Neural progenitor cell (in vitro differentiated cells): ENCODE data around the gene TLE7. TPM values are rescaled to one million over a fixed set of nuclear protein-coding genes. Genes with fewer than 3 reads are reported as not detected.

Source experiments
- DNase-seq: peaks from one replicate; pipeline ENCODE4 v3.0.0-alpha.2; 2016; ENCODE audit warnings: low spot score
- H2AFZ ChIP-seq: fragments of 200-600 bp; sonication (generic); replicated peaks from 2 replicates; pipeline ENCODE4 v1.6.1; 2016; ENCODE audit warnings: antibody characterized with exemption
- H3F3A ChIP-seq: fragments of 200-600 bp; sonication (generic); 2 replicates; pipeline ENCODE4 v1.6.1; 2016; ENCODE audit warnings: antibody characterized with exemption, low read depth
- H3K27ac ChIP-seq: fragments of 200-600 bp; sonication (generic); 2 replicates; pipeline ENCODE4 v1.5.1; 2016; ENCODE audit warnings: mild to moderate bottlenecking
- H3K27me3 ChIP-seq: fragments of 200-600 bp; sonication (generic); 2 replicates; pipeline ENCODE4 v1.6.1; 2016; ENCODE audit warnings: mild to moderate bottlenecking, moderate library complexity
- H3K36me3 ChIP-seq: fragments of 200-600 bp; sonication (generic); 2 replicates; pipeline ENCODE4 v1.5.1; 2016
- H3K4me1 ChIP-seq: fragments of 200-600 bp; sonication (generic); 2 replicates; pipeline ENCODE4 v1.6.1; 2016; ENCODE audit warnings: mixed run types
- H3K4me2 ChIP-seq: fragments of 200-600 bp; sonication (generic); 2 replicates; pipeline ENCODE4 v1.6.1; 2016
- H3K4me3 ChIP-seq: fragments of 200-600 bp; sonication (generic); 2 replicates; pipeline ENCODE4 v1.5.1; 2016
- H3K79me2 ChIP-seq: fragments of 200-600 bp; sonication (generic); 2 replicates; pipeline ENCODE4 v1.6.1; 2016; ENCODE audit warnings: low read depth
- H3K9ac ChIP-seq: fragments of 200-600 bp; sonication (generic); 2 replicates; pipeline ENCODE4 v1.6.1; 2016
- H3K9me3 ChIP-seq: fragments of 200-600 bp; sonication (generic); 2 replicates; pipeline ENCODE4 v1.5.1; 2016; ENCODE audit warnings: low read depth
- H4K20me1 ChIP-seq: fragments of 200-600 bp; sonication (generic); 2 replicates; pipeline ENCODE4 v1.6.1; 2016; ENCODE audit warnings: low read depth
- H3K27ac Mint-ChIP-seq: 3 replicates; pipeline ENCODE4 v1.8.0; 2021; ENCODE audit warnings: mixed read lengths
- H3K27me3 Mint-ChIP-seq: 2 replicates; pipeline ENCODE4 v1.8.0; 2022; ENCODE audit warnings: low read depth, mild to moderate bottlenecking, inconsistent platforms, moderate library complexity, mixed read lengths; ENCODE audit not compliant: insufficient read depth
- H3K36me3 Mint-ChIP-seq: 3 replicates; pipeline ENCODE4 v1.8.0; 2021; ENCODE audit warnings: mixed read lengths
- H3K4me1 Mint-ChIP-seq: 3 replicates; pipeline ENCODE4 v1.8.0; 2021; ENCODE audit warnings: mixed read lengths
- H3K4me3 Mint-ChIP-seq: 3 replicates; pipeline ENCODE4 v1.8.0; 2021; ENCODE audit warnings: mild to moderate bottlenecking, moderate library complexity, mixed read lengths
- H3K9me3 Mint-ChIP-seq: 3 replicates; pipeline ENCODE4 v1.8.0; 2020; ENCODE audit warnings: mixed read lengths
- CTCF ChIP-seq: fragments of 200-600 bp; sonication (generic); IDR thresholded peaks from 2 replicates; pipeline ENCODE4 v1.5.1; 2017; ENCODE audit warnings: antibody characterized with exemption, mild to moderate bottlenecking
- EZH2 ChIP-seq: fragments of 200-600 bp; sonication (generic); IDR thresholded peaks from 2 replicates; pipeline ENCODE4 v1.6.1; 2017; ENCODE audit warnings: antibody characterized with exemption, mild to moderate bottlenecking, moderate library complexity
- EZH2phosphoT487 ChIP-seq: fragments of 200-600 bp; sonication (generic); IDR thresholded peaks from 2 replicates; pipeline ENCODE4 v1.6.1; 2017; ENCODE audit warnings: antibody characterized with exemption
- total RNA-seq: library from RNA; depleted of rRNA; stranded (reverse); fragments of >200 nt; gene quantifications from 2 replicates; pipeline ENCODE4 v1.2.3, GENCODE V29; 2015; ENCODE audit warnings: low replicate concordance

Gene TLE7
- total RNA-seq, 1 donor from 2014 or later: not detected

GRCh38 chr16:71431991-71432390 lies 9.9 kb downstream of the TLE7 start:
- H3K9me3 Mint-ChIP-seq: peaks cover 3% of the 10 kb centered on the region

GRCh38 chr16:71431176-71431575 lies 10.7 kb downstream of the TLE7 start:
- H3K9me3 ChIP-seq: no peaks in the 10 kb centered on the region
- peaks cover 28% of the 10 kb centered on the region for H3K27me3 ChIP-seq
- Mint-ChIP-seq H3K9me3 (peaks cover 8% of the 10 kb centered on the region), H3K27ac (no peak overlapping the region), H3K4me3 (no peak overlapping the region), H3K36me3 (peaks cover 2% of the 10 kb centered on the region), H3K4me1 (peaks cover 8% of the 10 kb centered on the region), H3K27me3 (peaks cover 10% of the 10 kb centered on the region)
- TF ChIP-seq EZH2phosphoT487 (no peak), CTCF (no peak), EZH2 (no peak)
- peaks cover 11% of the 10 kb centered on the region for H3F3A ChIP-seq
- no peaks in the 10 kb centered on the region for H3K36me3 ChIP-seq
- no peak overlapping the region for H3K9ac ChIP-seq
- H3K4me3 ChIP-seq: no peak overlapping the region
- no peaks in the 10 kb centered on the region for H3K79me2 ChIP-seq
- H2AFZ ChIP-seq: no peak overlapping the region
- H4K20me1 ChIP-seq: peaks cover 6% of the 10 kb centered on the region
- no peak for DNase-seq
- no peak overlapping the region for H3K27ac ChIP-seq
- H3K4me1 ChIP-seq: no peaks in the 10 kb centered on the region
- no peak overlapping the region for H3K4me2 ChIP-seq

More at GRCh38 chr16:71431991-71432390, 9.9 kb downstream of the TLE7 start:
- Histone ChIP-seq H3K27ac (no peak overlapping the region), H3K4me2 (no peak overlapping the region), H3F3A (peaks cover 5% of the 10 kb centered on the region), H2AFZ (no peak overlapping the region), H3K4me1 (no peaks in the 10 kb centered on the region), H3K79me2 (no peaks in the 10 kb centered on the region), H3K9ac (no peak overlapping the region), H3K4me3 (no peak overlapping the region), H4K20me1 (peaks cover 2% of the 10 kb centered on the region), H3K36me3 (no peaks in the 10 kb centered on the region), H3K27me3 (peaks cover 28% of the 10 kb centered on the region), H3K9me3 (no peaks in the 10 kb centered on the region)
- peaks cover 9% of the 10 kb centered on the region for H3K27me3 Mint-ChIP-seq
- H3K27ac Mint-ChIP-seq: no peak overlapping the region
- no peak overlapping the region for H3K4me3 Mint-ChIP-seq
- H3K4me1 Mint-ChIP-seq: peaks cover 2% of the 10 kb centered on the region
- TF ChIP-seq CTCF (no peak), EZH2 (no peak), EZH2phosphoT487 (no peak)
- no peak for DNase-seq
- no peaks in the 10 kb centered on the region for H3K36me3 Mint-ChIP-seq

- H3F3A ChIP-seq: peaks cover 11% of the 10 kb centered on the region
- no peak for TF ChIP-seq EZH2phosphoT487
- TF ChIP-seq EZH2: no peak
- TF ChIP-seq CTCF: no peak
- no peak overlapping the region for H3K27ac Mint-ChIP-seq
- peaks cover 8% of the 10 kb centered on the region for H3K9me3 Mint-ChIP-seq
- H3K4me2 ChIP-seq: no peak overlapping the region
- peaks cover 30% of the 10 kb centered on the region for H3K27me3 ChIP-seq
- peaks cover 14% of the 10 kb centered on the region for H3K27me3 Mint-ChIP-seq
- peaks cover 6% of the 10 kb centered on the region for H4K20me1 ChIP-seq
- H2AFZ ChIP-seq: no peak overlapping the region
- peaks cover 8% of the 10 kb centered on the region for H3K4me1 Mint-ChIP-seq
- peaks cover 2% of the 10 kb centered on the region for H3K36me3 Mint-ChIP-seq
- no peak overlapping the region for H3K4me3 Mint-ChIP-seq
- no peaks in the 10 kb centered on the region for H3K9me3 ChIP-seq
- no peaks in the 10 kb centered on the region for H3K79me2 ChIP-seq
- DNase-seq: no peak
- H3K27ac ChIP-seq: no peak overlapping the region
- no peaks in the 10 kb centered on the region for H3K4me1 ChIP-seq
- no peaks in the 10 kb centered on the region for H3K36me3 ChIP-seq
- H3K9ac ChIP-seq: no peak overlapping the region
- H3K4me3 ChIP-seq: no peak overlapping the region
Observed at GRCh38 chr16:71430744-71431143, 11.1 kb downstream of the TLE7 start.
